HepG2 (cell line): Measurements from ENCODE around the gene SCRN3. TPM values are rescaled to one million over a fixed set of nuclear protein-coding genes. Genes with fewer than 3 reads are reported as not detected.

Experiments used
- ATAC-seq: fragments of 200-7000 bp; cut with Tn5 transposase; 3 replicates; pipeline ENCODE4 v1.9.1; 2020; ENCODE audit warnings: mild to moderate bottlenecking, moderate library complexity
- BruUV-seq: library from RNA; stranded (reverse); fragments of 400-500 nt; replicated peaks from 2 replicates; lab custom pipeline; 2021; lab: Mats Ljungman, UMichigan
- CTCF ChIA-PET: fragments of 300-600 bp; formaldehyde crosslinking; extraction: SDS; loops from one replicate; lab custom pipeline; 2021; ENCODE audit warnings: low total read pairs, inconsistent platforms, low intra/inter-chr PET ratio; lab: Yijun Ruan, JAX
- POLR2A ChIA-PET: fragments of 350-600 bp; sonication (Branson Sonifier 250); formaldehyde crosslinking; loops from one replicate; lab custom pipeline; 2020; ENCODE audit warnings: antibody characterized with exemption, inconsistent platforms; lab: Yijun Ruan, JAX
- DNase-seq: peaks from one replicate; pipeline ENCODE4 v3.0.0-alpha.2; 2015; ENCODE audit warnings: low spot score
- FAIRE-seq: peaks from 3 replicates; lab custom pipeline; 2011; peaks lifted over from hg19 to GRCh38; lab: Jason Lieb, UNC
- H2AFZ ChIP-seq: one replicate; pipeline ENCODE4 v1.6.1; 2011; ENCODE audit warnings: low read length, inconsistent platforms
- H3K27ac ChIP-seq: fragments of 300-600 bp; 3 replicates; pipeline ENCODE4 v1.8.0; 2011; ENCODE audit warnings: mixed run types, mild to moderate bottlenecking, mixed read lengths, low read length, inconsistent platforms; ENCODE audit not compliant: insufficient read depth; ENCODE audit errors: extremely low read length
- H3K27me3 ChIP-seq, 2 experiments: fragments of 200-600 bp in 1 of 2; 2 replicates in 1 of 2; 3 replicates in 1 of 2; pipeline versions ENCODE4 v1.6.0 to v1.8.0; 2011; ENCODE audit warnings: low read length in 2 of 2, mild to moderate bottlenecking in 2 of 2, moderate library complexity in 2 of 2, inconsistent platforms in 1 of 2; ENCODE audit not compliant: insufficient read depth in 2 of 2, control insufficient read depth in 1 of 2
- H3K36me3 ChIP-seq, 2 experiments: fragments of 200-600 bp in 1 of 2; replicated peaks in 1 of 2; 2 replicates in 1 of 2; 3 replicates in 1 of 2; pipeline versions ENCODE4 v1.5.1 to v1.8.0; 2011; ENCODE audit warnings: low read length in 2 of 2, inconsistent platforms in 1 of 2; ENCODE audit not compliant: insufficient read depth in 2 of 2, control insufficient read depth in 1 of 2
- H3K4me1 ChIP-seq: 2 replicates; pipeline ENCODE4 v1.5.1; 2012; ENCODE audit warnings: low read length, inconsistent platforms; ENCODE audit not compliant: insufficient read depth
- H3K4me2 ChIP-seq: 2 replicates; pipeline ENCODE4 v1.6.0; 2011; ENCODE audit warnings: low read depth, low read length, inconsistent platforms
- H3K4me3 ChIP-seq, 3 experiments: fragments of 200-600 bp in 1 of 3; sonication (generic), shearing (Covaris generic) in 1 of 3; replicated peaks in 1 of 3; 2 replicates each; pipeline ENCODE4 v1.5.1; 2011 to 2016; ENCODE audit warnings: low read length in 3 of 3, inconsistent platforms in 2 of 3, low read depth in 2 of 3, mild to moderate bottlenecking in 2 of 3, control low read depth in 1 of 3, mixed read lengths in 1 of 3; ENCODE audit not compliant: insufficient read depth in 1 of 3
- H3K79me2 ChIP-seq: one replicate; pipeline ENCODE4 v1.6.1; 2011; ENCODE audit warnings: low read length, inconsistent platforms; ENCODE audit not compliant: insufficient read depth
- H3K9ac ChIP-seq: 2 replicates; pipeline ENCODE4 v1.6.0; 2011; ENCODE audit warnings: mild to moderate bottlenecking, low read depth, low read length, inconsistent platforms; ENCODE audit not compliant: insufficient read depth
- H3K9me3 ChIP-seq: 2 replicates; pipeline ENCODE4 v1.5.1; 2012; ENCODE audit warnings: mild to moderate bottlenecking, low read length
- H4K20me1 ChIP-seq: 2 replicates; pipeline ENCODE4 v1.6.0; 2011; ENCODE audit warnings: inconsistent platforms, mild to moderate bottlenecking, low read length, moderate library complexity; ENCODE audit not compliant: insufficient read depth
- DDIT3 ChIP-seq: sonication (generic); formaldehyde crosslinking; IDR thresholded peaks from 2 replicates; pipeline ENCODE4 v1.4.0; 2020; ENCODE audit warnings: mild to moderate bottlenecking, missing genetic modification reagents
- MIXL1 ChIP-seq: IDR thresholded peaks from 2 replicates; pipeline ENCODE4 v1.6.1; 2016
- SOX5 ChIP-seq: IDR thresholded peaks from 2 replicates; pipeline ENCODE4 v1.6.1; 2016; ENCODE audit warnings: borderline replicate concordance
- SP140L ChIP-seq: sonication (generic); formaldehyde crosslinking; IDR thresholded peaks from 2 replicates; pipeline ENCODE4 v1.4.0; 2020; ENCODE audit warnings: missing genetic modification reagents, borderline replicate concordance
- USF2 ChIP-seq, 2 experiments: sonication (generic) in 1 of 2; formaldehyde crosslinking in 1 of 2; IDR thresholded peaks; 2 replicates each; pipeline versions ENCODE4 v1.5.1 to v1.6.1; 2011 to 2020; ENCODE audit warnings: borderline replicate concordance in 1 of 2, low read depth in 1 of 2, low read length in 1 of 2, mild to moderate bottlenecking in 1 of 2, missing genetic modification reagents in 1 of 2, moderate library complexity in 1 of 2
- ZBTB1 ChIP-seq: sonication (generic); formaldehyde crosslinking; IDR thresholded peaks from 2 replicates; pipeline ENCODE4 v1.4.0; 2020; ENCODE audit warnings: missing genetic modification reagents, borderline replicate concordance
- ZBTB3 ChIP-seq: sonication (generic); formaldehyde crosslinking; IDR thresholded peaks from 2 replicates; pipeline ENCODE4 v1.4.0; 2020; ENCODE audit warnings: low read depth, mild to moderate bottlenecking, moderate library complexity, missing genetic modification reagents, borderline replicate concordance
- ZFP36L1 ChIP-seq: sonication (generic); formaldehyde crosslinking; IDR thresholded peaks from 2 replicates; pipeline ENCODE4 v1.8.0; 2022; ENCODE audit warnings: mild to moderate bottlenecking, missing genetic modification reagents, moderate library complexity
- ZFX ChIP-seq: sonication (generic); formaldehyde crosslinking; IDR thresholded peaks from 2 replicates; pipeline ENCODE4 v1.4.0; 2020; ENCODE audit warnings: mild to moderate bottlenecking, low read depth, missing genetic modification reagents, moderate library complexity
- ZNF18 ChIP-seq: sonication (generic); formaldehyde crosslinking; IDR thresholded peaks from 2 replicates; pipeline ENCODE4 v1.8.0; 2022; ENCODE audit warnings: mild to moderate bottlenecking, missing genetic modification reagents; ENCODE audit not compliant: insufficient replicate concordance
- ZNF225 ChIP-seq: sonication (generic); formaldehyde crosslinking; IDR thresholded peaks from 2 replicates; pipeline ENCODE4 v1.4.0; 2020; ENCODE audit warnings: mild to moderate bottlenecking, missing genetic modification reagents
- ZNF703 ChIP-seq: sonication (generic); formaldehyde crosslinking; IDR thresholded peaks from 2 replicates; pipeline ENCODE4 v1.5.1; 2020; ENCODE audit warnings: missing genetic modification reagents, mild to moderate bottlenecking, moderate library complexity, borderline replicate concordance
- ZNF709 ChIP-seq: sonication (generic); formaldehyde crosslinking; IDR thresholded peaks from 2 replicates; pipeline ENCODE4 v1.5.0; 2020; ENCODE audit warnings: mild to moderate bottlenecking, missing genetic modification reagents
- WGBS: methylation state at CpG from one replicate; pipeline ENCODE4 v1.1.6; 2017; ENCODE audit warnings: low lambda C conversion rate; 5-methylcytosine and 5-hydroxymethylcytosine counted together
- in situ Hi-C: cut with HindIII; loops from 2 replicates; pipeline ENCODE4 v1.10.0; 2017; ENCODE audit warnings: low pct_unique_long_range_greater_than_20kb; ENCODE audit not compliant: extremely low pct_ligation_motif_present
- intact Hi-C: fragments of 100-400 bp; cut with micrococcal nuclease; formaldehyde crosslinking; loops from one replicate; pipeline ENCODE4 v1.10.0; 2022; ENCODE audit not compliant: unreplicated experiment
- polyA plus RNA-seq, 8 experiments: library from polyadenylated mRNA; depleted of rRNA in 3 of 8; stranded (reverse) in 7 of 8; unstranded in 1 of 8; fragments of >200 nt; fragmentation: Illumina TruSeq in 4 of 8; extraction: Trizol in 4 of 8; gene quantifications; 2 replicates each; pipeline versions ENCODE4 v1.2.1 to v1.2.3, GENCODE V29; 2011 to 2016; ENCODE audit warnings: low read depth in 4 of 8, missing spikeins in 1 of 8, mixed read lengths in 1 of 8; ENCODE audit not compliant: insufficient read depth in 1 of 8
- total RNA-seq, 5 experiments: library from RNA; depleted of rRNA; stranded (reverse); fragments of >200 nt; fragmentation: Illumina TruSeq; extraction: Trizol; gene quantifications; 2 replicates each; pipeline ENCODE4 v1.2.3, GENCODE V29; 2016; ENCODE audit warnings: low read depth in 1 of 5
- TF ChIP-seq, protein P1 (sequence below): sonication (generic); formaldehyde crosslinking; IDR thresholded peaks from 2 replicates; pipeline ENCODE4 v1.4.0; 2020; ENCODE audit warnings: missing genetic modification reagents; ENCODE audit errors: not compliant biosample characterization
- TF ChIP-seq, protein P2 (sequence below): sonication (generic); formaldehyde crosslinking; IDR thresholded peaks from 2 replicates; pipeline ENCODE4 v1.8.1; 2023; ENCODE audit warnings: missing genetic modification reagents, mild to moderate bottlenecking, borderline replicate concordance

Gene SCRN3
- total and polyA plus RNA-seq, 2 of the 13 experiments (the other 11 are each of a cell fraction or from before 2014, with no cell fraction given): 6.6 to 11.3 TPM

GRCh38 chr2:174444761-174445160 is 49.2 kb downstream of the SCRN3 start:
- in situ Hi-C loops: no loop called here
- Histone ChIP-seq H3K4me2 (no peak overlapping the region), H3K27me3 (no peaks in the 10 kb centered on the region), H3K4me3 (no peak overlapping the region), H3K4me1 (no peaks in the 10 kb centered on the region), H2AFZ (no peak overlapping the region), H4K20me1 (no peaks in the 10 kb centered on the region), H3K36me3 (no peaks in the 10 kb centered on the region), H3K27ac (no peak overlapping the region), H3K9me3 (no peaks in the 10 kb centered on the region), H3K9ac (no peak overlapping the region), H3K79me2 (no peaks in the 10 kb centered on the region)
- ATAC-seq (no peak), DNase-seq (no peak), FAIRE-seq (no peak)
- intact Hi-C loops: no loop called here
- BruUV-seq: no TSS peak
- ChIA-PET POLR2A (no interaction called here), CTCF (no interaction called here)
- TF ChIP-seq ZBTB1: no peak
- TF ChIP-seq ZNF18 (CRISPR knock-in tag): no peak
- TF ChIP-seq SP140L (CRISPR knock-in tag): no peak
- no peak for TF ChIP-seq MIXL1 (CRISPR knock-in tag)
- no peak for TF ChIP-seq ZNF703
- TF ChIP-seq DDIT3 (CRISPR knock-in tag): no peak
- TF ChIP-seq ZFP36L1 (CRISPR knock-in tag): no peak
- no peak for TF ChIP-seq SOX5 (CRISPR knock-in tag)
- TF ChIP-seq ZNF225: no peak
- no peak for TF ChIP-seq ZBTB3
- TF ChIP-seq ZFX (CRISPR knock-in tag): no peak
- no peak for TF ChIP-seq ZNF709 (CRISPR knock-in tag)
- TF ChIP-seq, protein P1, sequence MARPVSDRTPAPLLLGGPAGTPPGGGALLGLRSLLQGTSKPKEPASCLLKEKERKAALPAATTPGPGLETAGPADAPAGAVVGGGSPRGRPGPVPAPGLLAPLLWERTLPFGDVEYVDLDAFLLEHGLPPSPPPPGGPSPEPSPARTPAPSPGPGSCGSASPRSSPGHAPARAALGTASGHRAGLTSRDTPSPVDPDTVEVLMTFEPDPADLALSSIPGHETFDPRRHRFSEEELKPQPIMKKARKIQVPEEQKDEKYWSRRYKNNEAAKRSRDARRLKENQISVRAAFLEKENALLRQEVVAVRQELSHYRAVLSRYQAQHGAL: no peak
- TF ChIP-seq, protein P2, sequence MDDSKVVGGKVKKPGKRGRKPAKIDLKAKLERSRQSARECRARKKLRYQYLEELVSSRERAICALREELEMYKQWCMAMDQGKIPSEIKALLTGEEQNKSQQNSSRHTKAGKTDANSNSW: no peak
- no peak for TF ChIP-seq USF2 (IDR thresholded peaks at IDR 0.05; ENCODE audit: low read depth, low read length)
- no peak for TF ChIP-seq USF2 (CRISPR knock-in tag; IDR thresholded peaks at IDR 0.05; ENCODE audit: borderline replicate concordance)
- WGBS: 11% methylated on average over 6 of the region's 6 CpGs
